Transverse colon (tissue), 3 donors: Measurements from ENCODE around the gene ICA1.

ENCODE experiments used
- EP300 ChIP-seq: sonication (generic); formaldehyde crosslinking; IDR thresholded peaks from one replicate; pipeline ENCODE4 v1.6.1; 2017; ENCODE audit warnings: antibody characterized with exemption, low read depth
- TF ChIP-seq, protein P1 (sequence below), 5 experiments: fragments of 200-600 bp in 3 of 5; fragments of 450-650 bp in 2 of 5; sonication (generic) in 3 of 5; IDR thresholded peaks; 1 replicate in 2 of 5; 2 replicates in 3 of 5; pipeline ENCODE4 v1.5.1; 2016 to 2017; ENCODE audit warnings: antibody characterized with exemption in 5 of 5, inconsistent platforms in 3 of 5, mild to moderate bottlenecking in 2 of 5, moderate library complexity in 1 of 5

DNA sequence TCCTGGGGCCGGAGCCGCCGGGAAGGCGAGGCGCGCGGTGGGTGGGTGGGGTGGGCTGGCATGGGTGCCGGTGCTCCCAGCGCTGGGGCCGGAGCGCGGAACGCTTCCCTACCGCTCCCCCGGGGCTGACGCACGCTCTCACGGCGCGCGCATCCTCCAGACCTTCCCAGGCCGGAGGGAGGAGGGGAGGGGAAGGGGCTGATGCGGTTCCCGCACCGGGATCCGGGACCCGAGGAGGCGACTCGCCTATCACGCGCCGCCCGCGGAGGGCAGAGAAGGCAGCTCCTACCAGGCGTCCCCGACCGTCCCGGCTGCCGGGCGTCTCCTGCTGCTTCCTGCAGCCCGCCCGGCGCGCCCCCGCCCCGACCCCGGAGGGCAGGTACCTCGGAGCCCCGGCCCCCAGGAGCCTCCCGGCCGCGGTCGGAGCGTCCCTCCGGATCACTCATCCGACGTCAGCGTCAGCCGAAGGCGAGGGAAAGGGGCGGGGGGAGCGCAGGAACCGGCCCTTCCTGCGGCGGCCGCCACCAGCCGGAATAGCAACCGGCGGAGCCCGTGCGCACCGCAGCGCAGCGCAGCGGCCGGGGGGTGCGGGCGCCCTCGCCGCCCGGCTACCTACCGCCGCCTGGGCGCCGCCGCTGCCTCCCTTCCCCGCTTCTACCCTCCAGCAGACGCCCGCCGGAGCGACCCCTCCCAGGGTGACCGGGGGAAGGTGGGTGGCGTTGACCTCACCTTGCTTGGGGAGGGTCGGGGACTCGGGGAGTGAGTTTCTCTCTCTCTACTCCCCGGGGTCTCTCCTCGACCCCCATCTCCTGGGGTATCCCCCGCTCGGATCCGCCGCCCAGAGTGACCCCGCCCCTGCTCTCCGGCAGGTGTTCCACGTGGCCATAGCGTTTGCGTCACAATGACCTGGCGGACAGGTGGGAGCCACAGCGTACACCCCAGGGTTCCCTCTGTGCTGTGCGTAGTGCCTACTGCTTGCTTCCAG is at the start of gene ICA1:
- TF ChIP-seq EP300 = no peak
- TF ChIP-seq, protein P1, sequence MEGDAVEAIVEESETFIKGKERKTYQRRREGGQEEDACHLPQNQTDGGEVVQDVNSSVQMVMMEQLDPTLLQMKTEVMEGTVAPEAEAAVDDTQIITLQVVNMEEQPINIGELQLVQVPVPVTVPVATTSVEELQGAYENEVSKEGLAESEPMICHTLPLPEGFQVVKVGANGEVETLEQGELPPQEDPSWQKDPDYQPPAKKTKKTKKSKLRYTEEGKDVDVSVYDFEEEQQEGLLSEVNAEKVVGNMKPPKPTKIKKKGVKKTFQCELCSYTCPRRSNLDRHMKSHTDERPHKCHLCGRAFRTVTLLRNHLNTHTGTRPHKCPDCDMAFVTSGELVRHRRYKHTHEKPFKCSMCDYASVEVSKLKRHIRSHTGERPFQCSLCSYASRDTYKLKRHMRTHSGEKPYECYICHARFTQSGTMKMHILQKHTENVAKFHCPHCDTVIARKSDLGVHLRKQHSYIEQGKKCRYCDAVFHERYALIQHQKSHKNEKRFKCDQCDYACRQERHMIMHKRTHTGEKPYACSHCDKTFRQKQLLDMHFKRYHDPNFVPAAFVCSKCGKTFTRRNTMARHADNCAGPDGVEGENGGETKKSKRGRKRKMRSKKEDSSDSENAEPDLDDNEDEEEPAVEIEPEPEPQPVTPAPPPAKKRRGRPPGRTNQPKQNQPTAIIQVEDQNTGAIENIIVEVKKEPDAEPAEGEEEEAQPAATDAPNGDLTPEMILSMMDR (IDR thresholded peaks at IDR 0.05) = no peak
